Activated naive CD8-positive, alpha-beta T cell treated with anti-CD3 and anti-CD28 coated beads, Interleukin-2, amount 50 U/mL, for 16 hours (primary cell): ENCODE measurements around the gene EBP.
"Not testable (repeated sequence)": the region's sequence is repeated elsewhere in the genome, so short reads cannot be mapped to it uniquely, and the experiment has no call there.

ENCODE experiments used
- DNase-seq: peaks from one replicate; pipeline ENCODE4 v3.0.0-alpha.2; 2020; ENCODE audit warnings: low read depth, low spot score

Gene EBP

DNA sequence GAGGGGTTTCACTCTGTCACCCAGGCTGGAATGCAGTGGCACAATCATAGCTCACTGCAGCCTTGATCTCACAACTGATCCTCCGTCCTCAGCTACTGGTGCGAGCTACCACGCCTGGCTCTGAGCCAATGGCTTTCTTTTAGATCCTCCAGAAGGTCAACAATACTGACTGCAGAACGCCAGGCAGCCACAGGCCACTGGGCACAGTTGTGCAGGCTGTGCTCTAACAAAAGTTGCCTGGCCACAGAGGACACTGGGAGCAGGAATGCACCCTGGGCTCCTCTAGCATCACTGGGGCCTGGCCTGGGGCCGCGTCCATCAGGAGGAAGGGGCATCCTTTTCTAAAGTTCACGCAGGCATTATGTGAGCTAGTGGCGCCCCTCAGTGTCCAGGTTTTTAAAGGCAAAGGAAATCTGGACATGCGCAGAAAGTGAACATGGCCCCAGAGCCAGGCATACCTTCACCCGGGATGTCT lies 27.7 kb upstream of the EBP start:
- no peak for DNase-seq

DNA sequence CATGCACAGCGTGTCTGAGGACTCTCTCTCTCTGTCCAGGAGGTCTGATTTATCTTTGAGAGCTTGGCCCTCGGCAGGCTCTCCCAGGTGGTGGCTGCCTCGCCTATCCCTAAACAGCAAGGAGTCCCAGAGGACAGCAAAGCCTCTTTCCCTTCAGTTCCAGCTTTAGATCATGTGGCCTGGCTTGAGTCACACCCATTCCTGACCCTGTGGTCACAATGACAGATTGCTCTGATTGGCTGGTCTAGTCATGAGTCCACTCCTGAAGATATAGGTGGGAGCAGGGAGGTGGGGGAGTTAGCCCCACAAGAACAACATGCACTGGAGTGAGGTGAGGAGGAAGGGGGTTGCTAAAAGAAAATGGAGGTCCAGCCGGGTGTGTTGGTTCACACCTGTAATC lies 24.9 kb upstream of the EBP start:
- no peak for DNase-seq

DNA sequence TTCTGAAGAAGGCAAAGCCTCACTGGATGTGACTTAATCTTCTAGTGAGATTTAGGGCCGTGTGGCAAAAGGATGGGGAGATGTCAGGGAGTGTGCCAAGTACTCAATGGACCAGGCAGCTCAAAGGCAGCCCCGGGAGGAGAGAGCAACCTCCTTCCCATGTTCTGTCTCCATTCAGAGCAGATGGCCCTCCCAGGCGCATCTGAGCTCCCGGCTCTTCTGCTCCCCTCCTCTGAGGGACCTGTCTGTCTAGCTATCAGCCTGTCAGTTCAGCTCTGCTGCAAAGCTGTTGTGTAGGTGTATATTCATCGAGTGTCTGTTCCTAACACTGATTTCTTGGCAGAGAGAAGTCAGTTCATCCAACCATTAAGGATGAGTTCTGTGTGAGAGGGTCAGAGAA lies 23.7 kb upstream of the EBP start:
- no peak for DNase-seq

DNA sequence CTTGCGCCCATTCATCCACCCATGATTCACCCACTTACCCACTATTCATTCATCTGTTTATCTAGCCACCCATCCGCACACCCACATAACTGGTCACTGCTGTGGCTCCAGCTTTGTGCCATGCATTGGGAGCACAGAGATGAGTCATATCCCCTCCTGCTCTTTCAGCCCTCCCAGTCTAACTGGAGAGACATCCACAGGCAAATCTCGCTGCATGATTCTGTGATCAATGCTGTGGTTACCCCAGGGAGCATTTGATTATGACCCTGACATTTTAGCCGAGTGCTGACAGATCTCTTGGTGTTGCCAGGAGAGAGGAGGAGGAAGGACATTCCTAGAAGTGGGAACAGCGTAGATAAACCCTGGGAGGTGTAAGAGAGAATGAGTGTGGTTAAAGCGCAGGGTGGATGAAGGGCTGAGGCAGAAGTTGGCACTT lies 23.2 kb upstream of the EBP start:
- no peak for DNase-seq

DNA sequence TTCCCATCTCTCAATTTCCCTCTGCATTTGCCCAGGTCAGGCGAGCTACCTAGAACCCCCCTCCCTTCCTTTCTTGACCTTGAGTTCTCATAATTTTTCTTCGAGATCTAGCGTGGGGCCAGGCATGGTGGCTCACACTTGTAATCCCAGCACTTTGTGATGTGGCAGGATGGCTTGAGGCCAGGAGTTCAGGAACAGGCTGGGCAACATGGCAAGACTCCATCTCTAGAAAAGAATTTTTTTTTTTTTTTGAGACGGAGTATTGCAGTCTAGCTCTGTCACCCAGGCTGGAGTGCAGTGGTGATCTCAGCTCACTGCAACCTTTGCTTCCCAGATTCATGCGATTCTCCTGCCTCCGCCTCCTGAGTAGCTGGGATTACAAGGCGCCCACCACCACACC lies 17.3 kb upstream of the EBP start:
- DNase-seq: no peak

DNA sequence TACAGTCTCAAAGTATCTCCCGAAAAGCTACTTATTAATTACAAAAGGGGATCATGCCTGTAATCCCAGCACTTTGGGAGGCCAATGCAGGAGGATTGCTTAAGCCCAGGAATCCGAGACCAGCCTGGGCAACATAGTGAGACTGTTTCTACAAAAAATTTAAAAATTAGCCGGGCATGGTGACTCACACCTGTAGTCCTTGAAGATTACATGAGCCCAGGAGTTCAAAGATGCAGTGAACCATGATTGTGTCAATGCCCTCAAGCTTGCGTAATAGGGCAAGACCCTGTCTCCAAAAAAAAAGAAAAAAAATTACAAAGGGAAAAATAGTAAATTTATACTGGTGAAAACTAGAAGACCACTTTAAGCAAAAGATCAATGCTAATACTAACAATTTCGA lies 16.1 kb upstream of the EBP start:
- no peak for DNase-seq

DNA sequence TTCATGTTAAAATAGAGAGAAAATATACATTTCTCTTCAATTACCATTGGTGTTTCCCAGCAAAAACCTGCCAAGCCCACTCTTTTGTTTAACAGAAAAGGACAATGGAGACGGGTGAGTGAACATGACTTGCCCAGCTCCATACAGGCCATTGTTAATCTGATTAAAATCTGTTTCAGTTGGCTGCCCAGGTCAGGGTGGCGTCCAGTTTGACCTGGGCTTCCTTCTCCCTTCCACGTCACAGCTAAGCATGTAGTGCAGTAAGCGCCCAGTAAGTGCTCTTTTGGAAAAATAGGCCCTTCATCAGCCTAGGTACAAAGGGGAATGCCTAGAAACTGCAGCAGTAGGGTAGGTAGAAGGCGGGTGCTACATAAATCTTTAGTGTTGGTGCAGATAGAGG lies 14.4 kb upstream of the EBP start:
- no peak for DNase-seq

DNA sequence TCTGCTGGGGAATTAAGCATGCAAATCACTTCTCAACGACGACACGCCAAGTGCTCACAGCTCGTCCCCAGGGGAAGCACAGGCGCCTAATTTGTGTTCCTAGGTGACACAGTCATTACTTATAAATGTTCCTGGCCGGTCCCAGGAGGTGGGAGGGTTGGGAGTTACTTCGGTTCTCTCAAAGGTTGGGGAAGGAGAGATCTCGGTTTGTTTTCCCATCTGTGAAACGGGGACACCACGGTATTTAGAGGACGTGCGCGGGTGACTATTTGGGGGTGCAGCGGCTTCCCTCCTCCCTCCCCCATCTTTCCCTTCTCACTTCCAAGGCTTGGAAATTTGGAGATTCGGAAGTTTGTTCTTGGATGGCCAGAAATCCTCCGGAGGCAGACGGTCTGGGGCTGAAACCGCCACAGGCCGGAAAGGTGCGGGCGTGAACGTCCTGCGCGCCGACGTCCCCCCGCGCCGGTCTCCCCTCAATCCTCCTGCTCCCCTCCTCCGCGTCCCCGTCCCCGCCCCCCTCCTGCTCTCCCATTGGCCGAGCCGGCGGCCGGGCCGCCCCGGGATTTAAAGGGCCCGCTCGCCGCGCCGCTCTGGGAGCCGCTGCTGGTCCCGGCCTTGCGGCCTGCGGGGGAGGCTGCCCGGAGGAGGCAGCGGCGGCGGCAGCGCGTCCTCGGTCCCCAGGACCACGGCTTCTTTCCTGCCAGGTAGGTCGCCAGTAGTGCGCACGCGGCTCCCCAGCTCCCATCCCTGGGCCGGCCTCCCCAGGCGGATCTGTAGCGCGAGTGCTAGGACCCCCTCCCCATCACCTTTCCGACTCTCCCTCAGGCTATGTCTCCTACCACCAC lies 13.0 kb upstream of the EBP start, which contains the start of gene PORCN:
PORCN (plus strand) TSS at position 593 of the 845 bp plus-strand sequence. CDS start 829 bp downstream, outside the sequence.
- peak; percentile 64 for DNase-seq

DNA sequence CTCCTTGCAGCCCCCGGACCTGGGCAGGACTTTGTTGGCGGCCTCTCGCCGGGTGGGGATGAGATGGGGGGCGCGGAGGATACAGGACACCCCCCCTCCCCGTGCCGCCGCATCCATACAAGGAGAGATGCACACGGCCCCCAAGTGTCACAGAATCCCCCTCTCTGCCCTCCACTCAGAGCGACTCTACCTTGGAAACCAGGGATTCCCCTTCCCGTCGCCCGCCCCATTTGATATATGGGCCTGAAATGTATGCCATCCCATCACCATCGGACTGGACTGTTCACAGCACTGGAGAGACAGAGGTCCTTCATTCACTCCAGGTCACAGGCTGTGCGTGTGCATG lies 12.4 kb upstream of the EBP start:
- no peak for DNase-seq

DNA sequence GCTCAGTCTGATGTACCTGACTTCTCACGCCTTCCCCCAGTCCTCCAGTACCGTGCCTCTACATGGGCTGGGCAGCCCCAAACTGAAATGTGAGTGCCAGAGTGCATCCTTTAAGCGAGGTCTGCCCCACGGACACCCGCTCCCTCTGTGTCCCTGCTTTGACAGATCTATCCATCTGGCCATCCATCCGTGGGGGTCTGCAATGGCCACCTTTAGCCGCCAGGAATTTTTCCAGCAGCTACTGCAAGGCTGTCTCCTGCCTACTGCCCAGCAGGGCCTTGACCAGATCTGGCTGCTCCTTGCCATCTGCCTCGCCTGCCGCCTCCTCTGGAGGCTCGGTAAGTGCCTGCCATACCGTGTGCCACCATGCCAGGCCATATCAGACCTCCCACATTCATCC lies 12.0 kb upstream of the EBP start:
- no peak for DNase-seq

DNA sequence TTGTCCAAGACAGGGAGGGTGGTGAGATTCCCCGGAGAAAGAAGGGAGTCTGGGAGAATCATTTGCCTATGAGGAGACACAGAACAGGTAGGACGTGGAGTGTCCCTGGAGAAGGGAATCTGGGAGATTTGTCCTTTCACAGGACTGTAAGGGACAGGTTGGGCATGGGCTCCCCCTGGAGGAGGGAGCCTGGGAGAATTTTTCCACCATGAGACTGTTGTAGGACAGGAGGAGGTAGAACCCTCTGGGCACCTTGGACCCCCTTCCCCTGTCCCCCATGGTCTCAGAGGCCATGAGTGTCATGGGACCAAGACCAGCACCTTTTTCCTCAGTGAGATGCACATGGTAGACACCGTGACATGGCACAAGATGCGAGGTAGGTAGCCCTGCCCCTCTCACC lies 10.0 kb upstream of the EBP start:
- no peak for DNase-seq

DNA sequence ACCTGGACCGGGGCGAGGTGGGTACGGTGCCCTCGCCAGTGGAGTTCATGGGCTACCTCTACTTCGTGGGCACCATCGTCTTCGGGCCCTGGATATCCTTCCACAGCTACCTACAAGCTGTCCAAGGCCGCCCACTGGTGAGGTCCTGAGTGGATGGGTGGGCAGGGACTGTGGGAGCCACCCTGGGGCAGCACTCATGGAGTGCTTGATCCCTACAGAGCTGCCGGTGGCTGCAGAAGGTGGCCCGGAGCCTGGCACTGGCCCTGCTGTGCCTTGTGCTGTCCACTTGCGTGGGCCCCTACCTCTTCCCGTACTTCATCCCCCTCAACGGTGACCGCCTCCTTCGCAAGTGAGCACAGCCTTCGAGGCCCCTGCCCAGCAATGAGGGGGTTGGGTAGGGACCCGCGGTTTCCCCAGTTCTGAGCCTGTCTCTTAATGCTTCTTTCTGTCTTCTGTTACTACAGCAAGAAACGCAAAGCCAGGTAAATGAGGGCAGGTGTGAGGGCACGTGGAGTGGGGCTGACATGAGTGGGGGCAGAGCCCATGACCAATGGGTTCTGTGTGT lies 9.2 kb upstream of the EBP start:
- DNase-seq: no peak

DNA sequence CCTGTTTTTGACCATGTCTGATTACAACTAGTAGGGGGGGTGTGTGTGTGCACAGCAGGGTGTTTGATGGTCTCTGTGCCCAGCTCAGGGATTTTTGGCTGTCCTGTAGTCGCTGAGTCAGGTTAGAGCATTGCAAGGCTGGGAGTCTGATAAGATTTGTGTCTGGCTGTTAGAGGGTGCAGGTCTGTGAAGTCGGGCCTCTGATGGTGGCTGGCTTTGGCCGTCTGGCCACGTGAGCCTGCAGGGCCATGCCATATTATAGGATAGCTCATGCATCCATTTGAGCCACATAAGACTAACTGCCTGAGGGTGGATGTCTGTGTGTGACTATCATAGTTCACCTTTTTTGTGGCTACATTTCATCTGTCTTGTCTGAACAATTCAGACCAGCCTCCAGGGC lies 7.9 kb upstream of the EBP start:
- no peak for DNase-seq

DNA sequence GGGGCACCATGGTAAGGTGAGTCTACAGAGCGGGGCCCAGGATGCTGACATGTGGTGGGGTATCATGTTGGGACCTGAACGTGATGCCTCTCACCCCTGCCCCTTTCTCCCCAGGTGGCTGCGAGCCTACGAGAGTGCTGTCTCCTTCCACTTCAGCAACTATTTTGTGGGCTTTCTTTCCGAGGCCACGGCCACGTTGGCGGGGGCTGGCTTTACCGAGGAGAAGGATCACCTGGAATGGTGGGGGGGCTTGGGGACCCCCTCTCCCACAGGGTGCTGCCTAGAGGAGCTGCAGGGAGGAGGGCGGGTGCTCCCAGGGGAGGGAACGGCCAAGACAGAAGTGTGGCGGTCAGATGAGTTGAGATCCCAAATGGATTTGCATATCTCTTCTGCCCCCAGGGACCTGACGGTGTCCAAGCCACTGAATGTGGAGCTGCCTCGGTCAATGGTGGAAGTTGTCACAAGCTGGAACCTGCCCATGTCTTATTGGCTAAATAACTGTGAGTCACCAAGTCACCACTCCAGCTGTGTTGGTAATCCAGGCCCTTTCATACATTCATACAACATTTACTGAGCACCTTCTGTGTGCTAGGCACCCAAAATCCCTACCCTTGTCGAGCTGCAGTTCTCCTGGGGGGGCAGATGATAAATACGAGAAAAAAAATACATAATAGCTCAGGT lies 7.3 kb upstream of the EBP start:
- no peak for DNase-seq

DNA sequence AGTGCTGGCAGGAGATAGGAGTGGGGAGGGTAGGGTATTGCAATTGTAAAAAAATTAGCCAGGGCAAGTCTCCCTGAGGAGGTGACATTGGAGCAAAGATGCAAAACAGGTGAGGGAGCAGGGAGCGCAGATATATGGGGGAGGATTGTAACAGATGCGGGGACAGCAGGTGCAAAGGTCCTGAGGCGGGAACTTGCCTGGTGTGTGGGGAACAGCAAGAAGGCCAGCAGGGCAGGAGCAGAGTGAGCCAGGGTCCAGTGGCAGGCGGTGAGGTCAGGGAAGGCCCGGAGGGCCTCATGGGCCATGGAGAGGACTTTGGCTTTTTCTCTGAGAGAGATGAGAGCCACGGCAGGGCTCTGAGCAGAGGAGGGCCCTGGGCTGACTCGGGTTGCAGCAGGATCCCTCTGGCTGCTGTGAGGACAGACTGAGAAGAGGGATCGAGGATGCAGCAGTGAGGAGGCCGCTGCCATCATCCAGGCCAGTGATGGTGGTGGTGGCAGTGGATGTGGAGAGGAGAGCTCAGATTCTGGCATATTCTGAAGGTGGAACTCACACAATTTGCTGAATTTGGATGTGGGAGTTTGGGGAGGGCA lies 6.6 kb upstream of the EBP start:
- DNase-seq: no peak

DNA sequence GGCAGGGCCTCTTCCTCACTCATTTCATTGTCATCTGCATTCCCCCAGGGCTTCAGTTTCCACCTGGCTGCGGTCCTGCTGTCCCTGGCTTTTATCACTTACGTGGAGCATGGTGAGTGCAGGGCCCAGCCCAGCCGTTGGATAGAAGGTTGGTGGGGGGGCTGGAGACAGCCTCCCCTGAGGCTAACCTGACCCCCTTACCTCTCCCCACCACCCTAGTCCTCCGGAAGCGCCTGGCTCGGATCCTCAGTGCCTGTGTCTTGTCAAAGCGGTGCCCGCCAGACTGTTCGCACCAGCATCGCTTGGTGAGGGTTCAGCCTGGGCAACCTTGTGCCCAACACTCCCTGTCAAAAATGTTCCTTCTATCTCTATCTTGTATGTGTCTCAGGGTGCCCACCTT lies 5.8 kb upstream of the EBP start:
- no peak for DNase-seq

DNA sequence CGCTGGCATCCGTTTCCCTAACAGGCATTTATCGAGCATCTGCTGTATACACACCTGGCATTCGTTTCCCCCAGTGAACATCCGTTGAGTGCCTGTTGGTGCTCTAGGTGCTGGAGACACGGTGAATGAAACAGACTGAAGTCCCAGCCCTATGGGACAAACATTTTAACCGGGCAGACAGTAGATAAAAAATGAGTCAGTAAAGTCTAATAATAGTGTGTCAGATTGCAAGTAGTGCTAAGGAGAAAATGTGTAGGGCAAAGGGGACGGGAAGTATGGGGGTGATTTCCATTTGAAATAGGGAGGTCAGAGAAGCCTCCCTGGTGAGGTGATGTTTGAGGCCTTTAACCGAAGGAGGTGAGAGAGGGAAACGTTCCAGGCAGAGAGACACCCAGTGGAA lies 5.3 kb upstream of the EBP start:
- DNase-seq: no peak

DNA sequence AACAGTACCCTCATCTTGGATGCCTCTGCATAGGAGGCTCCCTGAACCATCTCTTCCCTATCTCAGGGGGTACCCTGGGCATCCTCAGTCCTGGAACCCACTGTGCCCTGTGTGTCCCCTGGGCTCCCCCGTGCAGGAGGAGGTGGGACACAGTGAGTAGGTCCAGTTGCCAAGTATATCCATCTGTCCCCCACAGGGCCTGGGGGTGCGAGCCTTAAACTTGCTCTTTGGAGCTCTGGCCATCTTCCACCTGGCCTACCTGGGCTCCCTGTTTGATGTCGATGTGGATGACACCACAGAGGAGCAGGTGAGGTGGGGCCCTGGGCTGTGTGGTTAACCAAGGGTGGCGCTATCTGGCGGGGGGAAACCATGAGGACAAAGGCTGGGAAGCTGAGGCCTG lies 4.6 kb upstream of the EBP start:
- no peak for DNase-seq

DNA sequence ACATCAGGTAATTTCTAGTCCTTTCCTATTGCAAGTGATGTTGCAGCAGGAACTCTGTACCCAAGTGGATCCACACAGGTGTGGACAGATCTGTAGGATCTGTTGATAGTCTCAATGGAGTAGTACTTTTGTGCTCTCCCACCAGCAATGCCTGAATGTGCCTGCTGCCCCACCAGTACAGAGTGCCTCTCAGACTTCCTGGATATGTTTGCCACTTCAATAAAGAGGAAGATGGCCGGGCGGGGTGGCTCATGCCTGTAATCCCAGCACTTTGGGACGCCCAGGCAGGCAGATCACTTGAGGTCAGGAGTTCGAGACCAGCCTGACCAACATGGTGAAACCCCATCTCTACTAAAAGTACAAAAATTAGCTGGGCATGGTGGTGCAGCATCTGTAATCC lies 2.1 kb upstream of the EBP start:
- DNase-seq: not testable (repeated sequence)

DNA sequence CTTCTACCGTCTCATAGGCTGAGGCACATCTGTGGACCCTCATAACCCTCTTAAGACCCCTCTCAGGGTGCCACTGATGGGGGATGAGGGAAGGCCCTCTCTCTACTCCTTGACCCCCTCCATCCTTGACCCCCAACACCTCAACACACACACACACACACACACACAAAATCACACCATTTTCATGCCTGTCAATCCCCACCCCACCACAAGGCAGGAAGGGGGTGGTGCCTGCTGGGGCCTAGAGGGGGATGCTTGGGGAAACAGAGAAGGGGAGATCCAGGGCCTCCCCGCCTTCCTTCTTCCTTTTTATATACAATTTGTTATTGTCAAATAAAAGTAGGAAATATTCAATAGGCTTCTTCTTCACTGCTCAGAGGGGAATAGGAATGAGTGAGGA lies 1.2 kb upstream of the EBP start:
- no peak for DNase-seq

DNA sequence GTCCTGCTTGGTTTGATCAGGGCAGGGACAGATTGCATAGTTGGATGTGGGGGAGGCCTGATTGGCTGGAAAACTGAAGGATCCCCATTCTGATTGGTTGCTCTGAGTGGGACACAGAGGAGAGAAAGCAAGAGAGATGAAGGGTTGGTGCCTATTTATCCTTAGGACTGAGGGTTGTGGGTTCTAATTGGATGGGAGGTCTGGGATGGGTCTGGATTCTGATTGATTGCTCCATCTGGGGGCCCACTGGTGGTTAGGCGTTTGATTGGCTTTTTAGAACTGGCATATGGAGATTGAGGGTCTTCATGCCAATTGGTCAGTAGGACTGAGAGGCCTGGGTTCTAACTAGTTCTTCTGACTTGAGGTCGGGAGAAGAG lies 644 bp upstream of the EBP start:
- no peak for DNase-seq

DNA sequence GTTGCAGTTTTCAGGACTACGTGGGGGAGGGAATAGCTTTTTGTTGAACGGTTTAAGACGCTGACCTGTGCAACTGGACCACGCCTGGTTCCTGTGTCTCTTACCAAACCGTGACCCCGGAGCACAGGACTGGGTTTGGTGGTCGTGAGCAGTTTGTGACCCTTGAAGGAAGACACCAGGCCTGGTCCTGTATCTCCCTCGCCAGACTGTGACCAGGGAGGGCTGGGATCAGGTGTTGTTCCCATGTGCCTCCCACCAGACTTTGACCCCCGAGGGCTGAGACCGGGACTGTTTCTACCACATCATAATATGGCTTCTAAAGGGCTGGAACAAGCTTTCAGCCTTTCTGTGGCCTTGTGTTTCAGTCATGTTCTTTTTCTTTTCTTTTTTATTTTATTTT lies 683 bp downstream of the EBP start:
- DNase-seq: no peak

DNA sequence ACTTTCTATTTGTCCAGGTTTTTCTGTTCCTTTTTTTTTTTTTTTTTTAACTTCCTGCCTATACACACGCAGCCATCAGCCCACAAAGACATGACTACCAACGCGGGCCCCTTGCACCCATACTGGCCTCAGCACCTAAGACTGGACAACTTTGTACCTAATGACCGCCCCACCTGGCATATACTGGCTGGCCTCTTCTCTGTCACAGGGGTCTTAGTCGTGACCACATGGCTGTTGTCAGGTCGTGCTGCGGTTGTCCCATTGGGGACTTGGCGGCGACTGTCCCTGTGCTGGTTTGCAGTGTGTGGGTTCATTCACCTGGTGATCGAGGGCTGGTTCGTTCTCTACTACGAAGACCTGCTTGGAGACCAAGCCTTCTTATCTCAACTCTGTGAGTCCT lies 2.1 kb downstream of the EBP start:
- no peak for DNase-seq
